HG03457 (cell line): ENCODE results near the gene CATSPERE.

Experiments
- ATAC-seq: cut with Tn5 transposase; IDR thresholded peaks from one replicate; pipeline ENCODE4 v1.9.1; 2021; ENCODE audit warnings: moderate number of reproducible peaks; ENCODE audit not compliant: unreplicated experiment

The CATSPERE gene

GRCh38 chr1:244614879-244615278 lies 153.8 kb downstream of the CATSPERE start:
- ATAC-seq, result no peak

DNA sequence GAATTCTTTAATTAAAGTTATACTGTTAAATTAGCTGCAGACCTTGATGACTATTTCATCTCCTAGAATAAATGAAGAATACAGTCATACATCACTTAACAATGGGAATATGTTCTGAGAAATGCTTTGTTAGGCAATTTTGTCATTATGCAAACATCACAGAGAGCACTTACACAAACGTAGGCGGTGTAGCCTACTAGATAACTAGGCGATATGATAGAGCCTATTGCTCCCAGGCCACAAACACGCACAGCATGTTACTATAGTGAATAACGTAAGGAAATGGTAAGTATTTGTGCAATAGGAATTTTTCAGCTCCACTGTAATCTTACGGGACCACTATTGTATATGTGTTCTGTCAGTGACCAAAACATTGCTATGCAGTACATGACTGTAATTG lies 154.2 kb downstream of the CATSPERE start:
- no peak for ATAC-seq

- no peak for ATAC-seq
Observed at GRCh38 chr1:244626709-244627108, 165.6 kb downstream of the CATSPERE start.

GRCh38 chr1:244628789-244629188 lies 167.7 kb downstream of the CATSPERE start:
- no peak for ATAC-seq

DNA sequence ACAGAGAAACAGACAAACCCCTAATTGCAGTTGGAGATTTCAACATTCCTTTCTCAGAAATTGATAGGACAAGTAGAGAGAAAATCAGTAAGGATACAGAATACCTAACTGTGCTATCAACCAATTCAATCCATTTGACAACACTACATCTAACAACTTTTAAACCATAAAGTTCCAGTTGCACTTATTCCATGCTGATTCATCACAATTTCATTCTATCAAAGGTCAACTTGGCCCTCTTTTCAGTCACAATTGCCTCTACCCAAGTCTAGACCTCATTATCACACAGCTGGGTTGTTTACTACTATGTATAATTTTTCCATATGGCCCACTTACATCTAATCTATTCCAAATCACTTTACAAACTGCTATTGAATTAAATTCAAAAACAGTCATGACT lies 172.1 kb downstream of the CATSPERE start:
- no peak for ATAC-seq

DNA sequence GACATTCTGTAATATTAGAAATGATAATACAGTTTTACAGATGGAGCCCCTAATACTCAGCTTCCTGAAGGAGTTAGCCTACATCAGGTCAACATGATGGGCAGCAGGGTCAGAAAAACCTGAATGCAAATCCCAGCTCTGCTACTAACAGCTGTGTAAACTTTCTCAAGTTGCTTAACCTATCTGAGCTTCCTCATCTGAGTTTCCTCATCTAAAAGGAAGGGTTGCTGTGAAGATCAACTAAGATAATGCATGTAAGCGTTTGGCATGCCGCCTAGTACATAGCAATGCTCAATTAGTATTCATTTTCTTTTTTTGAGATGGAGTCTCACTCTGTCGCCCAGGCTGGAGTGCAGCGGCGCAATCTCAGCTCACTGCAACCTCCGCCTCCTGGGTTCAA lies 173.5 kb downstream of the CATSPERE start:
- ATAC-seq, result no peak

GRCh38 chr1:244636488-244637259 lies 175.6 kb downstream of the CATSPERE start:
- ATAC-seq, result no peak

DNA sequence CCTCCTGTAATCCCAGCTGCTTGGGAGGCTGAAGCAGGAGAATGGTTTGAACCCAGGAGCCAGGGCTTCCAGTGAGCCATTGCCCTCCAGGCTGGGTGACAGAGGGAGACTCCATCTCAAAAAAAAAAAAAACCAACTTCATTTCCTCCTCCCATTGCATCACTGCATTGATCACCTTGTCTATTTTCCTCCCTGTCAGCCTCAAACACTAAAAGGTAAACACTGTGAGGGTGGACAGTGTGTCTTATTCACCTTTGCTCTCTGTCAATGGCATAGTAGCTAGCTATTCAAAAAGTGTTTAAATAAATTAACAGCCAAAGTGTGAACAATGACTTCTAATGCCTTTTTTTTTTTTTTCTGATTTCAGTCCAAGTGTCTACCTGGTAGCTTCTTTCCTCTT lies 178.5 kb downstream of the CATSPERE start:
- ATAC-seq, result no peak

DNA sequence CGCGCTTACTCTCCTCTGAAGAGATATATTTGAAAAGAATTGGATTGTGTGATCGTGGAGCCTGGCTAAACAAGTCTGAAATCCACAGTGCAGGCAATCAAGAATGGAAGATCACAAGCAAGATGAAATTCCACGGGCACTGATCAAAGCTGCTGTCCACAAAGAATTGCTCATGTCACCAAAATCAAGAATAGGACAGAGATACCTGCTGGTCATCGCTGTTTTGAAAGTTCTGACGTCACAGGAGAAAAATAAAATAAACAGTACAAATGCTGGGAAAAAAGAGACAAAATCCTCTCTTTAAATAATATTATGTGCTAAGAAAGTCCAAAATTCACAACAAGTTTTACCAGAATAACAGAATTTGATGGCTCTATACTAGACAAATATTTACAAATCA lies 179.8 kb downstream of the CATSPERE start:
- ATAC-seq, result no peak

DNA sequence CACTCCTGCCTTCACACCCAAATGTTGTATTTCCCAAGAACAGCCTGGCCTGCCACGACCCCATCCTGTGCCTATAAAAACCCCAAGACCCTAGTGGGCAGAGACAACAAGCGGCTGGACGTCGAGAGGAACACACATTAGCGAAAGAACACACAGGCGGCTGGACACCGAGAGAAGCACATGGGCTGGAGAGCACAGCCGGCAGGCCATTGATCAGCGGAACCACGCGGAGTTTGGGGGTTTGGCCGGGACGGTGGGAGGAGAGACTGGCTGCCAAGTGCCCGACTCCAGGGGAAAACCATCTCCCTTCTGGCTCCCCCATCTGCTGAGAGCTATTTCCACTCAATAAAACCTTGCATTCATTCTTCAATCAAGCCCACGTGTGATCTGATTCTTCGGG lies 181.5 kb downstream of the CATSPERE start:
- ATAC-seq, result no peak

GRCh38 chr1:244642988-244643387 lies 181.9 kb downstream of the CATSPERE start:
- ATAC-seq, result no peak

DNA sequence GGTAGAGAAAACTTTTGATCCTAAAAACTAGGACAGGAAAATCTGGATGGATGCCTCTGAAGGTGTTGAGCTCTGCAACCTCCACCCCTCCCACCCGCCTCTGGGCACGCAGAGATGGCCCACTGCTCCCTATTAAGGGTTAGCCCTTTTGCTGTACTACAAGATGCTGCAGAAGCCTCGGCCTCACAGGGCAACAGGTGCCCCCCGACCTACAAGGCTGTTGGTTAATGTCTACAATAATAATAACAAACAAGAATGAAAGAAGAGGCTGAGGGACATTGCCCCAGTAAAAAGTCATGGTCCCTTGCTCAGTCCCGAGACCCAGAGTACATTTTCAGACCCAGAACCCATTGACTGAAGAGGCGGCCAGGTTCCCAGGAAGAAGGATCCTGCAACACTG lies 184.3 kb downstream of the CATSPERE start:
- no peak for ATAC-seq

- no peak for ATAC-seq
Observed at GRCh38 chr1:244645890-244646289, 184.8 kb downstream of the CATSPERE start.

DNA sequence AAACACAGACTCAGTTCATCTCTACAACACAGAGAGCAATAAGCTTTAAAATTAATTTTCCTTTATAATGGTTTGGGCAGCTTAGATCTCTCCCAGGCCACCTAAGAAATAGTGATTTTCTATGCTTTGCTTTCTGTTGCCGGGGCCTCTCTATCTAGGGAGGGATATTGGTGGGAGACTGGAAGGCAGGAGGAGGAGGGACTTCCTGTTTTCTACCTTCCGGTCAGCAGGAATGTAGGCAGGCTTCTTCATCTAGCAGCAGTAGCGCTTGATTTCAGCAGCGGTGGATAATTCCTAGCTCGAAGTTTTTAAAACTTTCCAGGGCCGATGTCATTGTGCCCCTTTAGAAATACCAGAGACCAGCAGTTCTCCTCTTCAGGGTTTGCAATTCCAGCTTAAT lies 186.7 kb downstream of the CATSPERE start:
- no peak for ATAC-seq

DNA sequence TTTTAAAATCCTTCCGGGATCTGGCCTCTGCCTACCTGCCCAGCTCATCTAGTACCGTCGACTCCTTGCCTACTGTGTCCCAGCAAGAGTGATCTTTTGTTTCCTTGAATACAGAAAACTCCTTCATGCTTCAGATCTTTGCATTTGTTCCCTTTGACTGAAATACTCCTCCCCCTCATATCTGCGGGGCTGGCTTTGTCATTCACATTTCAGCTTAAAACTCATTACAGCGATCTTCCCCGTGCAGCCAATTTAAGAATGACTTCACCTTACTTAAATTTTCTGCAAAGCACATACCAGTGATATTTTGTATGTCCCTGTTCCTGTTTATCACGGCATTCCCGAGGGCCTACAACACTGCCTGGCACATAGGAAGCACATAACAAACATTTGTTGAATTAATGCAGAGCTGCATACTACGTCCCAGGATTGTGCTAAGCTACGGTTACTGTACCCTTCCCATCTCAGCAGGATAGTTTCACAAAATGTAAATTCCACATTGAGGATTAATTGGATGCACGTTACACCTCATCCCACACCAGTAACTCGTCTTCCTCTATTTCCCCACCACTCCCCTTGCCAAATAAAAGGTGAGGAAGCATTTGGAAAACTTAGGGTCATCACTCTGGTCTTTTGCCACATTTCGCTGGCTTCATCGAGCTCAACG lies 191.0 kb downstream of the CATSPERE start:
- ATAC-seq, result no peak

- peak; percentile 98 for ATAC-seq
Observed at GRCh38 chr1:244652623-244653438, 191.8 kb downstream of the CATSPERE start, which contains the start of gene DESI2. Gene DESI2, plus strand, starts transcription at chr1:244653126. Its CDS starts 188 bp downstream, at chr1:244653314.

GRCh38 chr1:244653439-244654107 lies 192.5 kb downstream of the CATSPERE start:
- no peak for ATAC-seq

DNA sequence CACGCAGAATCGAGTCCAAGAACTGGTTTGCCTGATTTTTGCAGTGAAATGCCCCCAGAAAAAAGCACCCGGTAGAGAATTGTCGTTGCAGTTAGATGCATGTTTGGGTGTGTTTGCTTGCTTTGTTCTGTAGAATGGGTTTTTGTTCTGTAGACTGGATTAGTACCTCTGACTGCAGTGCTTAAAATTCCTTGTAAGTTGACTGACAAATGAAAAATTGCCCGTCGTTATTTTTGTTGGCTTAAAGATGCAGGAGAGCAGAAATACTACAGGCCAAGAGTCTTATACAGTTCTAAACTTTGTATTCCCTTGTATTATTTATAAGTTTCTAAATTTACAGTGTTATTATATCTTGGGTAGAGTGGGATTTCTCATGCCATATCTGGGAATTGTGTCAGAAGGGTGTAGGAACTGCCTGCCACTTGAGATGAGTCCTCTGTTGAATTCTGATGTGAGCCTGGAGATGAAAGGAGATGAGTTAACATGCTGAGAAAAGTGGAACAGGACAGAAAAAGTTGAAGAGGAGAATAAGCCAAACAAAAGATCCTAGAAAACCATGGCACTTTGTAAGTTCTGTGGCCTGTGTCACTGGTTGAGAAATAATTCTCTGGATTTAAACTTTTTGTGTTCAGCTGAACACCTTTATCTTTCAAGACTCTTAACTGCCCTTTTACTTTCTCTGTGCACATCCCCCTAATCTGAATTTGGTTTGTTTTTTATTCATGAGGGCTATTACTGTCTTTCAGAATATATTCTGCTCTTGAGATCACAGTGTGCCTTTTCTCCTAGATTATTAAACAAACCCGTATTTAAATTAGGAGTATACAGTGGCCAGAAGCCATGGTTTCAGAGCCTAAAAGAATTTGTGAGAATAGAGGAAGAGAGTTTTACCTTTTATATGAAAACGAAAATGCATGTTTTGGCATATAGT lies 193.3 kb downstream of the CATSPERE start:
- ATAC-seq, result no peak

DNA sequence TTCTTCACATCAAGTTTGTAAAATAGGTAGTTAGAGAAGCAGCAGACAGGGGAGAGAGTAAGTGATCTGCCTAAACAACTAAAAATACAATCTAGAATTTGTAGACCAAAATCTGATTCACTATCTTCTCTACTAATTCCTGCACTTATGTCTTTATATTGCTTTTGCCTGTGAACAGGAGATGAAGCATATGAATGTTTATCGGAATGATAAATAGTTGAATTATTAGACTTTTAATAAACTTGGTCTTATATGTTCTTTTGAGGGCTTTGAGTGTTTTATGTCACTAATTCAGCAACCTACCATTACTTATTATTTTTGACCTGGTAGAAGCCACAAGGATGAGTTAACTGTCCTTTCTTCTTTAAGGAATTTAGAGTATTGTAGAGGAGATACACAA lies 194.1 kb downstream of the CATSPERE start:
- no peak for ATAC-seq

DNA sequence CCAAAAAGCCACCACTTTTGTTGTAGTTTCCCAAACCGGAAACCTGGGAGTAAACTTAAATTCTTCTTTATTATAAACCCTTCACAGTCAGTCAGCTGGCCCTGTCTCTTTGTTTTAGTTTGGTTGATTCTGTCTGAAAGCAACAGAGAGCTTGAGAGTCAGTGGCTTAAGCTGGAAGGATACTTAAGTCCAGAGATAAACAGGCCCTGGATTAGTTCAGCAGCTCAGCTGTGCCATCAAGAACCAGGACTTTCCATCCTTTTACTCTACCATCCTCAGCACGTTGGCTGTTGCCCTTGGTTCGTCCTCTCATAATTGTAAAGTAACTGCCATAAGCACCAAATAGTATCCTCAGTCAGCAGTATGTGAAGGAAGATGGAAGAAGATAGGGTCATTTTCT lies 196.3 kb downstream of the CATSPERE start:
- ATAC-seq, result no peak
